ENCODE measurements around the gene GARIN5A. TPM values are rescaled to one million over a fixed set of nuclear protein-coding genes. Genes with fewer than 3 reads are reported as not detected.
"Not testable (repeated sequence)": the region's sequence is repeated elsewhere in the genome, so short reads cannot be mapped to it uniquely, and the experiment has no call there.

Gene GARIN5A
- total RNA-seq, 1 donor = not detected

DNA sequence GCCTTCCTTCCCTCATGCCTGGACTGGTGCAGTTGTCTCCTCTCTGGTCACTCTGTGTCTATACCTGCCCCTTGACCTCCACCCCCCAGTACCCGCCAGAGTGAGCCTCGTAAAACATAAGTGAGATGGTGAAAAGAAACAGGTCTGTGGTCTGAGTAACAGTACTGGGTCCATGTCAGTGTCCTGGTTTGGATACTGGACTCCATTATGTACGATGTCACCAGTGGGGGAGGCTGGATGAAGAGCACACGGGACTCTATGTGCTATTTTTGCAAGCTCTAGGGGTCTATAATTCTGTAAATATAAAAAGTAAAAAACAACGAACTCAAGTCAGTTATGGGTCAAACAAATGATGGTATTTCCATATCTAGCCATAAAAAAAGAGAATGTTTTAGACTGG, 29.6 kb downstream of the GARIN5A start:
- DNase-seq (ENCODE audit: low read depth) = no peak
- no peak overlapping the region for H3K4me3 ChIP-seq (ENCODE audit: low read depth, low read length)
- TF ChIP-seq, protein P1, sequence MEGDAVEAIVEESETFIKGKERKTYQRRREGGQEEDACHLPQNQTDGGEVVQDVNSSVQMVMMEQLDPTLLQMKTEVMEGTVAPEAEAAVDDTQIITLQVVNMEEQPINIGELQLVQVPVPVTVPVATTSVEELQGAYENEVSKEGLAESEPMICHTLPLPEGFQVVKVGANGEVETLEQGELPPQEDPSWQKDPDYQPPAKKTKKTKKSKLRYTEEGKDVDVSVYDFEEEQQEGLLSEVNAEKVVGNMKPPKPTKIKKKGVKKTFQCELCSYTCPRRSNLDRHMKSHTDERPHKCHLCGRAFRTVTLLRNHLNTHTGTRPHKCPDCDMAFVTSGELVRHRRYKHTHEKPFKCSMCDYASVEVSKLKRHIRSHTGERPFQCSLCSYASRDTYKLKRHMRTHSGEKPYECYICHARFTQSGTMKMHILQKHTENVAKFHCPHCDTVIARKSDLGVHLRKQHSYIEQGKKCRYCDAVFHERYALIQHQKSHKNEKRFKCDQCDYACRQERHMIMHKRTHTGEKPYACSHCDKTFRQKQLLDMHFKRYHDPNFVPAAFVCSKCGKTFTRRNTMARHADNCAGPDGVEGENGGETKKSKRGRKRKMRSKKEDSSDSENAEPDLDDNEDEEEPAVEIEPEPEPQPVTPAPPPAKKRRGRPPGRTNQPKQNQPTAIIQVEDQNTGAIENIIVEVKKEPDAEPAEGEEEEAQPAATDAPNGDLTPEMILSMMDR (IDR thresholded peaks at IDR 0.05; ENCODE audit: insufficient read depth, low read depth, low read length) = no peak

DNA sequence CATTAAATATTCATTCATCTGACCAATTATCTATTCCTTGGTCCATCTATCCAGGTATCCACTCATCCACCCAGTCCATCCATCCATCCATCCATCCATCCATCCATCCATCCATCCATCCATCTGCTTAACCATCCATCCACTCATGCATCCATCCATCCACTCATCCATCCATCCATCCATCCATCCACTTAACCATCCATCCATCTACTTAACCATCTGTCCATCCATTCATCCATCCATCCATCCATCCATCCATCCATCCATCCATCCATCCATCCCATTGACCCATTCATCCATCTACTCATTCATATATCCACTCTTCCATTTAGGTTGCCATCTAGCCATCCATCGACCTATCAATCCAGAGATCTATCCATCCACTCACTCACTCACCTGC, 32.6 kb downstream of the GARIN5A start:
- TF ChIP-seq, protein P1 (IDR thresholded peaks at IDR 0.05; ENCODE audit: insufficient read depth, low read depth, low read length) = no peak
- no peak overlapping the region for H3K4me3 ChIP-seq (ENCODE audit: low read depth, low read length)
- DNase-seq (ENCODE audit: low read depth) = no peak

DNA sequence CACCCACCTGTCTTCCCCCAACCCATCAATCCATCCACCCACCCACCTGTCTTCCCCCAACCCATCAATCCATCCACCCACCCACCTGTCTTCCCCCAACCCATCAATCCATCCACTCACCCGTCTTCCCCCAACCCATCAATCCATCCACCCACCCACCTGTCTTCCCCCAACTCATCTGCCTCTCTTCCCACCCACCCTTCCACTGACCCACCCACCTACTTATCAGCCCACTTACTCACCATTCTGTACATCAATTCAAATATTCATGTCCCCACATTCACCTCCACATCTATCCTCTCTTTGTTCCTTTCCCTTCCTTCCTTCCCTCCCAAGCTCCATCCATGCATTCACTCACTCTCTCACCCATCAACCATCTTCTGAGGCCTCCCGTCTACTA, 37.5 kb downstream of the GARIN5A start:
- not testable (repeated sequence) for H3K4me3 ChIP-seq (ENCODE audit: low read depth, low read length)

DNA sequence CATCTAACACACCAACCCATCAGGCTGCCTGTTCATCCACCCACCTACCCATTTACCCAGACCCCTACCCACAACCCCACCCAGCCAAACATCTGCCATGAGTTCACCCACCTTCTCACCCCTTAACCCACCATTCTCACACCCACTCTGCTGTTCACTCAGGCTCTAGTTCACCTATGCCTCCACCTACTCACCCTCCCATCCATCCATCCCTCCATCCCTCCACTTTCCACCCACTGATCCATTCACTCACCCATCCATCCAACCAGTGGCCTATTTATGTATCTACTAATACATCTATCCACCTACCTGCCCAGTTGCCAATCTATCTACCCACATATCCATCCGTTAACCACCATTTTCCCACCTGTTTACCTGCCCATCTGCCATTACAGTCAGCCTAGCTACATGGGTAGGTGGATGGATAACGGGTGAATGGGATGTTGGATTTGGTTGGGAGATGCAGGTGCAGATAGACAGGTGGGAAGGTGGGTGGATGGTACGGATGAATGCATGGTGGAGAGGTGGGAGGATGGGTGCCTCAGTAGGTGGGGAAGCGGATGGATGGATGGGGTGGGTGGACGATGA, 38.7 kb downstream of the GARIN5A start:
- TF ChIP-seq, protein P1 (IDR thresholded peaks at IDR 0.05; ENCODE audit: insufficient read depth, low read depth, low read length) = no peak
- H3K4me3 ChIP-seq (ENCODE audit: low read depth, low read length) = no peak overlapping the region
- DNase-seq (ENCODE audit: low read depth) = no peak

More for the DNA sequence above, 37.5 kb downstream of the GARIN5A start:
- not testable (repeated sequence) for DNase-seq (ENCODE audit: low read depth)

DNA sequence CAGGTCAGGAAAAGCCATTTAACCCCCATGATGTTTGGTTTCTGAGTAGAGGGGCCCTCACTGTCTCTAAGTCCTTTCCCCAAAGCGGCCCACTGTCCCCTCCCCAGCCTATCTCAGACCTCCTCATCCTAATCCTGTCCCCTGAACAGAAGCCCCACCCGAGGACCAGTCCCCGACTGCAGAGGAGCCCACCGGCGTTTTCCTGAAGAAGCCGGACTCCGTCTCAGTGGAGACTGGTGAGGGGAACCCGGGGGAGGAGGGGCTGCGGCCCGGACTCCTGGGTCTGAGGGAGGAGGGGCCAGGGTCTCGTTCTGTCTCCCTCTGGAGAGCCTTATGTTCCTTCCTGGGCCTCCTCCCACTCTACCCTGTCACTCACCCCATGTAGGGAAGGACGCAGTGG, 41.0 kb downstream of the GARIN5A start:
- no peak overlapping the region for H3K4me3 ChIP-seq (ENCODE audit: low read depth, low read length)
- TF ChIP-seq, protein P1 (IDR thresholded peaks at IDR 0.05; ENCODE audit: insufficient read depth, low read depth, low read length) = no peak
- DNase-seq (ENCODE audit: low read depth) = no peak

DNA sequence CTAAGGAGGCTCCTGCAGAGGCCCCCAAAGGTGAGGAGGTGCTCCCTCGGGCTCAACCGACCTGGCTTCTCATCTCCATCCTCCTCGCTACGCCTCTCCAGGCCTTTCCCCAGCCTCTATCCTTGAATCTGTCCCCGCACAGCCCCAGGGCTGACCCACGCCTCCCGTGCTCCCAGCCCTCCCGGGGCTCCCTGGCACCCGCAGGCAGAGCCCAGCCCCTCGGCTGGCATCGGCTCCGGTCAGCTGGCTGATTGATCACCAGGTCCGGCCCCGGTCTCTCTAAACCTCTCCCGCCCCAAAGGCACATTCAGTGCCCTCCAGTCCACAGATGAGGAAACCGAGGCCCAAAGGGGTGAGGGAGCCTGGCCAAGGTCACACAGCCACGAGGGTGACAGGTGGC, 41.4 kb downstream of the GARIN5A start:
- TF ChIP-seq, protein P1 (IDR thresholded peaks at IDR 0.05; ENCODE audit: insufficient read depth, low read depth, low read length) = no peak
- H3K4me3 ChIP-seq (ENCODE audit: low read depth, low read length) = no peak overlapping the region
- DNase-seq (ENCODE audit: low read depth) = no peak

DNA sequence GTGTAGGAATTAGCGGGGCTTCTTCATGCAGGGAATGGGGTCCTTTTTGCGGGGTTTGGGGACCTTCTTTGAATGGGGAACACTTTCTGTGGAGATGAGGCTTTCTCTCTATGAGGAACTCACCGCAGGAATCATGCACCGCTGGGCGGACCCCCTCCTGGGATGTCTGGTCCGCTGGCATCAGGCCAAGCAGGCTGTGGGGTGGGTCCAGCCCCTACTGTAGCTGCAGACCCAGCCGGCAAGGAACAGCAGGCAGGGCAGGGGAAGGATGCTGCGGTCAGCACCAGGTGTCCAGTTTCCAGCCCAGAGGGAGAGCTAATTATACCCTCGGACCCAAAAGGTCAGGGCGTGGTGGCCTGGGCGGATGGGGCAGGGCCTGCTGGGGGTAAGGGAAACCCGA, 42.1 kb downstream of the GARIN5A start:
- TF ChIP-seq, protein P1 (IDR thresholded peaks at IDR 0.05; ENCODE audit: insufficient read depth, low read depth, low read length) = no peak
- no peak overlapping the region for H3K4me3 ChIP-seq (ENCODE audit: low read depth, low read length)
- no peak for DNase-seq (ENCODE audit: low read depth)
